NCI-H345 (cell line): Measurements from ENCODE around the gene PTPRN2.
"Not testable (repeated sequence)": the region's sequence is repeated elsewhere in the genome, so short reads cannot be mapped to it uniquely, and the experiment has no call there.

Source experiments
- DNase-seq: peaks from one replicate; lab custom pipeline; 2025; lab: John Stamatoyannopoulos, UW

Gene PTPRN2

DNA sequence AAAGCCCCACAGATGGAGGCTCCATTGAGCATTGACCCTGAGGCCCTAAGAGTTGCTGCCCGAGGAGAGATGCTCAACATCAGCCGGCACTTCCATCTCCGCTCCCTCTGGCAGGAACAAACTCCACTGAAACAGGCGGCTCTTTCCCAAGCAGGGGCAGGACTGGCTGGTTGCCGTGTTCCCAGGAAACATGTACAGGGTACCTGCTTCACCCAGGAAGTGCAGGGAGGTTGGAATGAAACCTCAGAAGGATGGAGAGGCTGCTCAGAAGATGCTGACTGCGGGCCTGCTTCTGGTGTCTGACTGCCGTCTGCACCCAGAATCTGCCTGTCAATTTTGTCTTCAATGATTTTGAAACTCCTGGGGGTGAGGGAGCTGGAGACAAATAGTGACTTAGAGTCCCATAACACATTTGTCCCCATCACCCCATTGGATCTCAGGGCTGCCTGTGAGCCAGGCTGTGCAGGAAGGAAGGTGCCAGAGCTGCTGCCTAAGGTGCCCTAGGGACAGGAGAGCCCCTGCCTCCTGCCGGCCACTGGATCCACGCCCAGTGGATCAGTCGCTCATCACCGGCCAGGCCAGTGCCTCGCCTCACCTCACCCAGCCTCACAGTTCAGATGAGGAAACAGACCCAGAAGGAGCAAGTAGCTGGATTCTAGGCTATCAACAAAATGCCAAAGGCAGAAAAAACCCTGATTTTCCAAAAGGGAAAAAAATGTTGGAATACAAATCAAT, 237.3 kb downstream of the PTPRN2 start:
- DNase-seq: no peak

DNA sequence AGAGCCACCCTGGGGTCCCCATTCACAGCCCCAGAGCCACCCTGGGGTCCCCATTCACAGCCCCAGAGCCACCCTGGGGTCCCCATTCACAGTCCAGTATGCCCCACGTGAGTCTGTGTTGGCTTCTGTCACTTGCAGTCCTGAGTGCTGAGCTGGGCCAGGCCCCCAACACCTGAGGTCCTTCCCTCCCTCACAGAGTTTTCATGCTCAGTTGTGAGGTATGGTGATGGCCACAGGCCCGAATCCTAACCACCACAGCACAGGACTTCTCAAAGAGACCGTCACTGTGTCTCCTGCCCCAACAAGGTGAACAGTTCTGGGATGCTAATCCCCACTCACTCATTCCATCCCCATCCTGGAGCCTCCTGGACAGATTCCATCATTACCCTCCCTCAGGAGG, 239.2 kb downstream of the PTPRN2 start:
- no peak for DNase-seq

DNA sequence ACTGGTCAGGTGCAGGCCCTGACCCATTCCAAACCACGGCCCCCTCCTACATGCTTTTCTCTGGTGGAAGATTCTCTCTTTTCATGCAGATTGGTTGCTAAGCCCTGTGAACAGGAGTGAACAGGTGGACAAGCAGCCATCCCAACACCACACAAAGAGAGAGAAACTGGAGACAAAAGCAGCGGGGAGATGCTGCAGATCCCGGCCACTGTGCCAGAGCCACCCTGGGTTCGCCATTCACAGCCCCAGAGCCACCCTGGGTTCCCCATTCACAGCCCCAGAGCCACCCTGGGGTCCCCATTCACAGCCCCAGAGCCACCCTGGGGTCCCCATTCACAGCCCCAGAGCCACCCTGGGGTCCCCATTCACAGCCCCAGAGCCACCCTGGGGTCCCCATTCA, 239.6 kb downstream of the PTPRN2 start:
- DNase-seq: not testable (repeated sequence)

DNA sequence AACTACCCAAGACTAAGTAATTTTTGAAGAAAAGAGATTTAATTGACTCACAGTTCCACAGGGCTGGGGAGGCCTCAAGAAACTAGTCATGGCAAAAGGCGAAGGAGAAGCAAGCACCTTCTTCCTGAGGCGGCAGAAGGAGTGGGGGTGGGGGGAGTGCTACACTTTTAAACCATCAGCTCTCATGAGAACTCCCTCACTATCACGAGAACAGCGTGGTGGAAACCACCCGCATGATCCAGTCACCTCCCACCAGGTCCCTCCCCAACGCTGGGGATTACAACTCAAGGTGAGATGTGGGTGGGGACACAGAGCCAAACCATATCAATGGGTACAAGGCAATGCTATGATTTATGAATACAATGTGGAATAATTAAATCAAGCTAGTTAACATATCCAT, 241.9 kb downstream of the PTPRN2 start:
- DNase-seq: no peak

DNA sequence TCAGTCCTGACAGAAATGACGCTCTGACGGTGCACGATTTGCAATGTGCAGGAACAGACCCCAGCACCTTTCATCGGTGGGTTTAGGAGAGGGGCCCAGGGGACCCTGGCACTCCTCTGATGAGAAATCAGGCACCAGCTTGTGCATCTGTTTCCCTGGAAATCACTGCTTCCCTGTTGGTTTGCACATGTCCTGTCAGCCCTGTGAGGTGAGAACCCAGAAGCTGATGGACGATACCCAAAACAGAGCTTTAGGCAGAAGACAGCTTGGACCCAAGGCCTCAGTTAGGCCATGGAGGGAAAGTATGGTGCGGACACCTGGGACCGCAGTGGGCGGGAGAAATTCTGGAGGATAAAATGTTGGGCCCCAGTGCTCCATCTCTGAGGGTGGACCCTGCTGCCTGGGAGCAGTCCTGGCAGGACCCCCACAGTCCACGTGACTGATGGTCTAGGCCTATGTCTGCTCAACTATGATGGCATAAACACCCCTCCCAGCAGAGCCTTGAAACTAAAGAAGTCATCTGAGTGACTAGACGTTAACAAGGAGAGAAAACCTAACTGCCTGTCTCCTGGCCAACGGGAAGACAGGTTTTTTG, 242.8 kb downstream of the PTPRN2 start:
- DNase-seq: no peak

DNA sequence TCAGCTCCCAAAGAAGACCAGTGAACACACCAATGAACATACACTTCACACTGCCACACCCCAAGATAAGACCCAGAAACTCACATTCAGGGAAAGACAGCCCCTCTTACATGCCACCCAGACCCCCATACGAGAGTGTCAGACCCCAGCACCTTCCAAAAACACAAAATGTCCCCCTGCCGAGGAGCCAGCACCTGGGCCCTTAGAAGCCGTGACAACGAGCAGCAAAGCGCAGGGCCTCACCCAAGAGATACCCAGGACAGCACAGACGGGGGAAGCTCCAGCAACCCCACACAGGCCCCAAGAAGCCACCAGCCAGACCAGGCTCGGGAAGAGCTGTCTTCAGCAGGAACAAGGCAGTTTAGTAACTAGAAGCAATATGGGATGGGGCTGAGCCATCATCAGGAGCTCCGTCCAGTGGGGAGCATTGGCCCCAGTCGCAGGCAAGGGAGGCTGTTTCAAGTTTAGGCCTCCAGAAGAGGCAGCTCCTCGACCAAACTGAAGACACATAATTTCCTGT, 243.6 kb downstream of the PTPRN2 start:
- DNase-seq: no peak

DNA sequence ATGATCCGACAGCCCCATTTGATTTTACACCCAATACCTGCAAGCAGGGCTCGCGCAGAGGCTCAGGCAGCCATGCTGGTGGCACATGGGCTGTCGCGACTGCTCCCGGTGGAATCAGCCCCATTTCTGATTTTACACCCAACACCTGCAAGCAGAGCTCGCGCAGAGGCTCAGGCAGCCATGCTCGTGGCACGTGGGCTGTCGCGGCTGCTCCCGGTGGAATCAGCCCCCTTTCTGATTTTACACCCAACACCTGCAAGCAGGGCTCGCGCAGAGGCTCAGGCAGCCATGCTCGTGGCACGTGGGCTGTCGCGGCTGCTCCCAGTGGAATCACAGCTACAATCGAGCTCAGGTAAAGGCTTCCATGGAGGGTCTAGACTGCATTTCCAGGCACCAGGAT, 244.1 kb downstream of the PTPRN2 start:
- no peak for DNase-seq

DNA sequence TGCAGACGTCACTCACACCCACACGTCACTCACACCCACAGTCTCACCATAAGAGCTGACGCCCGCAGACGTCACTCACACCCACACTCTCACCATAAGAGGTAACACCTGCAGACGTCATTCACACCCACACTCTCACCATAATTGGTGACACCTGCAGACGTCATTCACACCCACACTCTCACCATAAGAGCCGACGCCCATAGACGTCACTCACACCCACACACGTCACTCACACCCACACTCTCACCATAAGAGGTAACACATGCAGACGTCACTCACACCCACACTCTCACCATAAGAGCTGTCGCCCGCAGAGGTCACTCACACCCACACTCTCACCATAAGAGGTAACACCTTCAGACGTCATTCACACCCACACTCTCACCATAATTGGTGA, 246.5 kb downstream of the PTPRN2 start:
- DNase-seq: not testable (repeated sequence)

DNA sequence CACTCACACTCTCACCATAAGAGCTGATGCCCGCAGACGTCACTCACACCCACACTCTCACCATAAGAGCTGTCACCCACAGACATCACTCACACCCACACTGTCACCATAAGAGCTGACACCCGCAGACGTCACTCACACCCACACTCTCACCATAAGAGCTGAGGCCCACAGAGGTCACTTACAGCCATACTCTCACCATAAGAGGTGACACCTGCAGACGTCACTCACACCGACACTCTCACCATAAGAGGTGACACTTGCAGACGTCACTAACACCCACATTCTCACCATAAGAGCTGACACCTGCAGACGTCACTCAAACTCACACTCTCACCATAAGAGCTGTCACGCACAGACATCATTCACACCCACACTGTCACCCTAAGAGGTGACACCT, 250.7 kb downstream of the PTPRN2 start:
- not testable (repeated sequence) for DNase-seq

DNA sequence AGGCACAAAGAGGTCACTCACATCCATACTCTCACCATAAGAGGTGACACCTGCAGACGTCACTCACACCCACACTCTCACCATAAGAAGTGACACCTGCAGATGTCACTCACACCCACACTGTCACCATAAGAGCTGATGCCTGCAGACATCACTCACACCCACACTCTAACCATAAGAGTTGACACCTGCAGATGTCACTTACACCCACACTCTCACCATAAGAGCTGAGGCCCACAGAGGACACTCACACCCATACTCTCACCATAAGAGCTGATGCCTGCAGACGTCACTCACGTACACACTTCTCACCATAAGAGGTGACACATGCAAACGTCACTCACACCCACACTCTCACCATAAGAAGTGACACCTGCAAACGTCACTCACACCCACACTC, 255.1 kb downstream of the PTPRN2 start:
- DNase-seq: not testable (repeated sequence)

DNA sequence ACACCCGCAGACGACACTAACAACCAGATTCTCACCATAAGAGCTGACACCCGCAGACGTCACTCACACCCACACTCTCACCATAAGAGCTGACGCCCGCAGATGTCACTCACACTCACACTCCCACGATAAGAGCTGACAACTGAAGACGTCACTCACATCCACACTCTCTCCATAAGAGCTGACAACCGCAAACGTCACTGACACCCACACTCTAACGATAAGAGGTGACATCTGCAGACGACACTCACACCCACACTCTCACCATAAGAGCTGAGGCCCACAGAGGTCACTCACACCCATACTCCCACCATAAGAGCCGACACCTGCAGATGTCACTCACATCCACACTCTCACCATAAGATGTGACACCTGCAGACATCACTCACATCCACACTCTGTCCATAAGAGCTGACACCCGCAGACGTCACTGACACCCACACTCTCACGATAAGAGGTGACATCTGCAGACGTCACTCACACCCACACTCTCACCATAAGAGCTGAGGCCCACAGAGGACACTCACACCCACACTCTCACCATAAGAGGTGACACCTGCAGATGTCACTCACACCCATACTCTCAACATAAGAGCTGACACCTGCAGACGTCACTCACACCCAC, 255.7 kb downstream of the PTPRN2 start:
- DNase-seq: not testable (repeated sequence)

DNA sequence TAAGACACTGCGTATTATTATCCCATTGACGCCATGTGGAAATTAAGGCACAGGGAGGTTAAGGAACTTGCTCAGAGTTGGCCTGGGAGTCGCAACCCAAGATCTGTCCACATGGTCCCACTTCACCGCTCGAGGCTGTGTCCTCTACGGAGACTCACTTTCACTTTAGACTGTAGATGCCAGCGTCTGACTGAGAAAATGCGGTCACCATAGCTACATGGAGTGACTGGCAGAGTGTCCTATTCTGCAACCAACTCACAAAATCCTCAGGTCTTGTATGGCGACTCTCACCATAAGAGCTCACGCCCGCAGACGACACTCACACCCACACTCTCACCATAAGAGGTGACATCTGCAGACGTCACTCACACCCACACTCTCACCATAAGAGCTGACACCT, 257.9 kb downstream of the PTPRN2 start:
- no peak for DNase-seq

DNA sequence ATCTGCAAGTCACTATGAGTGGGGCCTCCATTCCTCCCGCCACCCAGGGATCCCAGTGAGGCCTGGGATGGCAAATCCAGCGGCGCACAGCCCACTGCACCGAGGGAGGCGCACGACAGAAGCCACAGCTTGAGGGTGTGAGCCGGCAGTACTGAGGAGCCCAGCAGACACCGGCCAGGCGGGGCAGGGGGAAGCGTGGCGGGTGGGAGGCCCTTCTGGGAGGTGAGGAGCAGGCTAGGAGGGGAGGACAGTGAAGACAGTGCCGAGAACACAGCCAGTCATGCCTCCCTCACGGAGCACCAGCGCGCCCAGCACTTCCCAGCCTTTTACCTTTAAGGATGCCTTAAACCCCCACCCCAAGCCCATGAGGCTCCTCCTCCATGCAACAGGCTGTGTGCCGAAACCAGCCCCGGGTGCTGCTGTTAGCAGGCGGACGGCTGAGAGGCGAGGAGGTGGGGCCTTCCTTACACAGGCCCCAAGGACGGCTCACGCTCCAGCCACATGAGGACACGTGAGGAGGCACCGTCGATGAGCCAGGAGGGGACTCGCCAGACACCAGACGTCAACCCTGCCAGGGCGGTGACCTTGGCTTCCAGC, 258.5 kb downstream of the PTPRN2 start:
- DNase-seq: no peak

DNA sequence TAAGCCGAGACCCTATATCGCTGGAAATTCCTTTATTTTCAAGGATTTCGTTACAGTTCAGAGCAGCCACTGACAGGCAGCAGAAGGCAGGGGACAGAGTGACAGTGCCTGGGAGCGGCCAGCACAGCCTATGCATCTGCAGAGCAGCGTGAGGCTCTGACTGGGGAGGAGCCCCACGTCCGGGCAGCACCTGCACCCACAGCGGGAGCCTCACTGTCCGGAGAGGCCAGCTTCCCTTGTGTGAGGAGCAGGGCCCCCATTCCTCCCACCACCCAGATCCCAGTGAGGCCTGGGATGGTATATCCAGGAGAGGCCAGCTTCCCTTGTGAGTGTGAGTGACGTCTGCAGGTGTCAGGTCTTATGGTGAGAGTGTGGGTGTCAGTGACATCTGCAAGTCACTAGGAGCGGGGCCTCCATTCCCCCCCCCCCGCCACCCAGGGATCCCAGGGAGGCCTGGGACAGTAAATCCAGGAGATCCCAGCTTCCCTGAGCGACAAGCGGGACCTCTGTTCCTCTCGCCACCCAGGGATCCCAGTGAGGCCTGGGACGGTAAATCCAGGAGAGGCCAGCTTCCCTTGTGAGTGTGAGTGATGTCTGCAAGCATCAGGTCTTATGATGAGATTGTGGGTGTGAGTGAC, 259.1 kb downstream of the PTPRN2 start:
- DNase-seq: no peak

DNA sequence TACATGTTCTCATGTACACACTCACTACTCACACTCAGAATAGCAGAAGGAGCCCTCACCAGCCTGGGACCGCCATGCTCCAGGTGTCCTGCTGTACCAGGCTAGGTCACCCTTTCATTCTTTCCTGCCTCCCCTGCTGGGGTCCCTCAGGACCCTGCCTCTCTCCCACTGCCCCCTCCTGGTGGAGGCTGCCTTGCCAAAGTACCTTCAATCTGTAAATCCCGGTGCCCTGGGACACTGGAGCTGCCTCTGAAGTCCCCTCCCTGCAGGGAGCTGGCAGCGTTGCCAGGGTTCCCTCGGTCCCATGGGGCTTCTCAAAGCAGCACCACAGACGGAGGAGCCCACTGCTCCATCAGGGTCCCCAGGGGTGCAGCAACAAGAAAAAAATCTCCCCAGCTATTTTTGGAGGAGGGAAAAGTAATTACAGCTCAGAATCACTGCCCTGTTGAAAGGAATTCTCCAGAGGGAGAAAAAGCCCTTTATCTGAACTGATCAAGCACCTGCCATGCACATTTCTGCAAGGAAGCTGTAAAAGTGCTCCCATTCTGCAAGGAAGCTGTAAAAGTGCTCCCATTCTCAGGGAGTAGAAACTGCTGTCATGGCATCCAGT, 259.9 kb downstream of the PTPRN2 start:
- peak; percentile 46 for DNase-seq

DNA sequence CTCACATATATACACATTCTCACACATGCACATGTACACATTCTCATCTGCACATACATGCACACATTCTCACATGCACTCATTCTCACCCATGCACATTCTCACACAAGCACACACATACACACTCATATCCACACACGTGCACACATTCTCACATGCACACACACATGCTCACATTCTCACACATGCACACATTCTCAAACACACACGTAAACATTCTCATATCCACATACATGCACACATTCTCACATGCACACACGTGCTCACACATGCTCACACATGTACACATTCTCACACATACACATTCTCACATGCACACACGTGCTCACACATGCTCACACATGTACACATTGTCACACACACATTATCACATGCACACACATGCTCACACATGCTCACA, 260.6 kb downstream of the PTPRN2 start:
- no peak for DNase-seq

DNA sequence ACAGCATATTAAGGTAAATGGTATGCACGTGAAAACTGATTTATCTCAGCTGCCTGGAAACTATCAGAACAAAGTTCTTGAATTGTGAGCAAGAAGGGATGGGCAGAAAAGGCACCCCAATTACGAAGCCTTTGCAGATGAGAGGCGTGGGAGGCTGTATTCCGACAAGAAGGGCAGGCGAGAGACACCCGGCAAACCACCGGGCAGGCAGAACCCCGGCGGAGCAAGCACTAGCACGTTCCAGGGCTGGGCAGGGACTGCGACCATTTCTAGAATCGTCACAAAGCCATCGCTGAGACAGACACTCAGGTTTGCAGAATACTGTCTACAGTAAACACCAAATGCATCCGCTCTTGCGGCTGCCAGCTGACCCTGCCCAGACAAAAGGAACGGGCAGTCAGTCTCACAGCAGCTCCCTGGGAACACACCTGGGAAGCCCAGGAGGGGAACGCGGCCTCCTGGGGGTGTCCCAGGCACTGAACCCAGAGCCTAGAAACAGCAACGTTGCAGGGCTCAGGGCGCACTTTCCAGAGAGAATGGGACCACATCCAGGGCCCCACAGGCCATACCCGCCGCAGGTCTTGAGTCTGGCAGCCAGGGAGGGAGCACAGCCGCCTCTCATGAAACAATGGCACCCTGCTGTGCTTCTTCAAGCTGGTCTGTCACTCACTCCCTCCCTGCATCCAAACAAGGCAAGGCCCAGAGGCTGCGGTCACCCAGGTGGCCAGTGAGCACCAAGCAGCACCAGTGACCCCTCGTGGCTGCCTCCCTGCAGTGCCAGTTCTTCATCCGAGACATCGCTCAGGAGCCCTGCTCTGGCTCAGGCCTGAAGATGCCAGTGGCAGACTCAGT, 261.9 kb downstream of the PTPRN2 start:
- DNase-seq: peak; percentile 90

DNA sequence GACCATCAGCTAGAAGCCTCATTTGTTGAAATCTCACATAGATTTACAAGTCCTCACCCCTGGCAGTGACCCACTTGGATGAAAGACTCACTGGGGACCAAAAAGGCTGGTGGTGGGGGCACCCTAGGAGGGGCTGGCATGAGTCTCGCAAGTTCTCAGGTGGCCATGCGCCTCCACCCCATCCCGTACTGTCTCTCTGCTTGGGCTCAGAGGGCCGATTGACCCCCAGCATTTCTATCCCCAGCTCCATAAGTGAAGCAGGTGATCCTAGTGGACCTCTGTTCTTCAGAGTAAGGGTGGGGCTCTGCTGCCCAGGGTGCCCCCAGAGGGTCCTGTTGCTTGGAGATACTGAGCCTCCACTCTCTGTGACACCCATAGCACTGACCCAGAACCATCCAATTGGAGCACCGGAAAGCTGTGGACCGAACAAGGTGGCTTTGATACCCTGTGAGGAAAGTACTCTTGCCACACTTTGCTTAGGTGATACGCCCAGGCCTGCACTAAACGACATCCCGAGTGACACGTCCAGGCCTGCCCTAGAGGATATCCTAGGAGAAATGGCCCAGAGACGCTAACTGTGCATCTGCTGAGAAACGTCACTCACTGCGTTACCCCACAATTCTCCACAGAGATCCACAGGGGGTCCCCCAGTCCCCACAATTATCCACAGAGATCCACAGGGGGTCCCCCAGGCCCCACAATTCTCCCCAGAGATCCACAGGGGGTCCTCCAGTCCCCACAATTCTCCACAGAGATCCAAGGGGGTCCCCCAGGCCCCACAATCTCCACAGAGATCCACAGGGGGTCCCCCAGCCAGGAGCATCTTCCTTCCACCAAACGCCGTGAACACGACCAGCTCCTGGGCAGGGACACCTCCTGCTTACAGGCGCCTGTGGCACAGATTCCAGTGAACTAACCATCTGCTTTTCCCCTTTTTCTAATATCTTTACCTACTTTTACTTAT, 262.9 kb downstream of the PTPRN2 start:
- DNase-seq: peak; percentile 40

DNA sequence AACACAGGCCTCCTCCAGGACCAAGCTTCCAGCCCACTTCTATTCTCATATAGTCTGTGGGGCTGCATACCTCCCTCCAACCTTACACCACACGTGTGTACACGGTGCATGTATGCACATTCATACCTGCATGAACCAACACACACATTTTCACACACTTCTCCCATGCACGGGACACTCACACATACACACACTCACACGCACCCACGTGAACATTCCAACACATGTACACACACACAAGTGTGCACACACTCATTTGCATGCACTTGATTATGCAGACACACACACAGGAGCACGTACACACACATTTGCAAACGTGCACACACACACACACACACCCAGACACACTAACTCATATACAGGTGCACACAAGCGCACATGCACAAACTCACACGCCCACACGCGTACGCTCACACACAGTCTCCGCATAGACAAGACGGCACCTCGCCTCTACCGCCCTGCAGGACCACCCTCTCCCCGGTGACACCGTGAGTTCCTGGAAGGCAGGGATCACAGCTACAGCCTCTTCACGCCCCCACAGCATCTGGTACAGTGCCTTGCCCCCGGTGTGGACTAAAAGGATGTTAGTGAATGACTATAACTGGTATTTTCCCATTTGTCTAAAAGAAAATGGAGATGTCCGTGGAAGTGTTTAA, 263.8 kb downstream of the PTPRN2 start:
- DNase-seq: no peak
